GM12874 (cell line): ENCODE results near the gene GRN.

Experiments used
- TF ChIP-seq, protein P1 (sequence below): IDR thresholded peaks from 2 replicates; pipeline ENCODE4 v1.5.1; 2011; ENCODE audit warnings: low read depth, mild to moderate bottlenecking, control low read depth, low read length, moderate library complexity; ENCODE audit not compliant: insufficient read depth

Gene GRN

GRCh38 chr17:44389723-44390202 is 44.7 kb downstream of the GRN start:
- TF ChIP-seq, protein P1, sequence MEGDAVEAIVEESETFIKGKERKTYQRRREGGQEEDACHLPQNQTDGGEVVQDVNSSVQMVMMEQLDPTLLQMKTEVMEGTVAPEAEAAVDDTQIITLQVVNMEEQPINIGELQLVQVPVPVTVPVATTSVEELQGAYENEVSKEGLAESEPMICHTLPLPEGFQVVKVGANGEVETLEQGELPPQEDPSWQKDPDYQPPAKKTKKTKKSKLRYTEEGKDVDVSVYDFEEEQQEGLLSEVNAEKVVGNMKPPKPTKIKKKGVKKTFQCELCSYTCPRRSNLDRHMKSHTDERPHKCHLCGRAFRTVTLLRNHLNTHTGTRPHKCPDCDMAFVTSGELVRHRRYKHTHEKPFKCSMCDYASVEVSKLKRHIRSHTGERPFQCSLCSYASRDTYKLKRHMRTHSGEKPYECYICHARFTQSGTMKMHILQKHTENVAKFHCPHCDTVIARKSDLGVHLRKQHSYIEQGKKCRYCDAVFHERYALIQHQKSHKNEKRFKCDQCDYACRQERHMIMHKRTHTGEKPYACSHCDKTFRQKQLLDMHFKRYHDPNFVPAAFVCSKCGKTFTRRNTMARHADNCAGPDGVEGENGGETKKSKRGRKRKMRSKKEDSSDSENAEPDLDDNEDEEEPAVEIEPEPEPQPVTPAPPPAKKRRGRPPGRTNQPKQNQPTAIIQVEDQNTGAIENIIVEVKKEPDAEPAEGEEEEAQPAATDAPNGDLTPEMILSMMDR = no peak

- TF ChIP-seq, protein P1 = no peak
These were observed 45.3 kb downstream of the GRN start for GRCh38 chr17:44390250-44390870.

GRCh38 chr17:44394833-44395232 is 49.7 kb downstream of the GRN start:
- TF ChIP-seq, protein P1 = no peak

GRCh38 chr17:44396946-44397345 is 51.8 kb downstream of the GRN start:
- TF ChIP-seq, protein P1 = no peak

DNA sequence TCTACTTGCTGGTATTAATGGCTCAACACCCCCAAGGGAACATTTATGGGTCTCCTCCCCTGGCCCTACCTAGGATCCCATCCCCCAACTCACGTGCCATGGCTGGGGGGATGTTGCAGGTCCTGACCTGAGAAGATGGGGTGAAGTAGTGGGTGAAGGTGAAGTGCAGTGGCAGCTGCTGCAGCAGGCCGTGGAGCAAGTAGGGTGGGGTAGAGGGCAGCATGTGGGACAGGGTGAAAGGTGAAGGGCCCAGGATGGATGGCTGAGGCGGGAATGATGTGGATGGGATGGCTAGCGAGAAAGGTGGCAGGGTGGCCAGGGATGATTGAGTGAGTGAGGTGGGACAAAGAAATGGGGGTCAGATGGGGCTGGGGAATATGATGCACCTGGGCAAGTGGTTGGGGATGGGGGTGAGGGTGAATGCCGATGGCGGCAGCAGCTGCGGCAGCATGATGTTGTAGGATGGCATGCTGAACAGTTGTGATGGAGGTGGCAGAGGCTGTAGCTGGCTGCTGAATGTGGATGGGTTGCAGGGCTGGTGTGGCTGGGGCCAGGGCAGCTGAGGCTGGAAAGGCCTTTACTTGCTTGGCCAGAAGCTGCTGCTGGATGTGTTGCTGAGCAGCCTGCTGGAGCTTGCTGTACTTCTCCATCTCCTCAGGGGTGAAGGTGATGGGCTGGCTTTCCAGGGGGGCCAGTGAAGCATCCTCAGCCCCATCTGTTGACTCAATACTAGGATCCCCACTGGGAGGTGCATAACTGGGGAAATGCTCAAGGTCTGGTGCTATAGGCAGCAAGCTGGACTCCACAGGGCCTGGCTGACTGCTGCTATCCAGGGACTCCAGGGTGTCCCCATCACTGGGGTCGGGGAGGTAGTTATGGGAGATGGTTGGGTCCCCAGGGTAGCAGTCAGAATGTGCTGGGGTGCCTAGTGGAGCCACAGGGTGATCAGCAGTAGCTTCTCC is 52.7 kb downstream of the GRN start:
- TF ChIP-seq, protein P1 = no peak

GRCh38 chr17:44398692-44399691 is 53.9 kb downstream of the GRN start:
- TF ChIP-seq, protein P1 = no peak
